ENCODE data around the gene MAP3K19. TPM values are rescaled to one million over a fixed set of nuclear protein-coding genes. Genes with fewer than 3 reads are reported as not detected.

Gene MAP3K19
- total and polyA plus RNA-seq, 2 of the 8 experiments (the other 6 are each of a cell fraction or from before 2014, with no cell fraction given), result not detected

GRCh38 chr2:134933732-134934131 lies 113.5 kb downstream of the MAP3K19 start:
- H3K23ac ChIP-seq (ENCODE audit: insufficient read length), result no peak overlapping the region
- H3K9ac ChIP-seq (replicated peaks in 1 of 4; ENCODE audit: extremely low read depth in 1 of 4, low read depth in 3 of 4, low read length in 3 of 4), result no peak overlapping the region
- no peak overlapping the region for H2BK120ac ChIP-seq (replicated peaks; ENCODE audit: low read depth, low read length)
- no peak overlapping the region for H2BK5ac ChIP-seq (ENCODE audit: low read depth, low read length)
- H4K20me1 ChIP-seq (replicated peaks in 1 of 2; ENCODE audit: control insufficient read depth in 1 of 2, insufficient read depth in 2 of 2, low read length in 2 of 2), result peaks cover 8 to 12% of the 10 kb centered on the region in 2 experiments
- no peak overlapping the region for H2BK15ac ChIP-seq (ENCODE audit: low read length)
- ChIA-PET CTCF (ENCODE audit: partially characterized antibody) (no interaction called here), POLR2A (ENCODE audit: partially characterized antibody) (no interaction called here)
- no peak overlapping the region for H3K56ac ChIP-seq (replicated peaks; ENCODE audit: insufficient read length, low read depth, low read length)
- H3K79me1 ChIP-seq (ENCODE audit: low read depth, low read length), result 0 out of 2 replicates have a peak, but pooled peaks cover 2% of the 10 kb centered on the region
- H4K5ac ChIP-seq (ENCODE audit: insufficient read length, low read depth, low read length), result no peak overlapping the region
- H3K27me3 ChIP-seq (replicated peaks in 1 of 4; ENCODE audit: control insufficient read depth in 3 of 4, extremely low read depth in 1 of 4, insufficient read depth in 3 of 4, low read length in 3 of 4), result no peaks in the 10 kb centered on the region
- no peaks in the 10 kb centered on the region for H3K9me3 ChIP-seq (ENCODE audit: insufficient read depth in 2 of 2, low read depth in 1 of 2, low read length in 1 of 2)
- no peak overlapping the region for H3K18ac ChIP-seq (ENCODE audit: extremely low read depth, low read length)
- no peaks in the 10 kb centered on the region for H3K23me2 ChIP-seq (ENCODE audit: low read depth, low read length)
- H2BK12ac ChIP-seq (ENCODE audit: low read depth, low read length), result no peak overlapping the region
- H3K79me2 ChIP-seq (ENCODE audit: control insufficient read depth in 1 of 2, insufficient read depth in 2 of 2, low read length in 2 of 2), result peaks cover 12 to 89% of the 10 kb centered on the region in 2 experiments
- no peak for DNase-seq (ENCODE audit: low read depth in 1 of 2, low spot score in 2 of 2)
- no peak overlapping the region for H2AFZ ChIP-seq (ENCODE audit: low read length)
- no peaks in the 10 kb centered on the region for H3K4me1 ChIP-seq (replicated peaks in 1 of 4; ENCODE audit: control insufficient read depth in 3 of 4, insufficient read depth in 4 of 4, low read length in 3 of 4)
- whole genome bisulfite sequencing, 2 experiments (ENCODE audit: extremely low coverage in 1 of 2, insufficient coverage in 1 of 2, insufficient read length in 1 of 2, insufficient replicate concordance in 2 of 2, low coverage in 1 of 2, low lambda C conversion rate in 2 of 2, missing lambda C conversion rate in 1 of 2), result 88% methylated on average over 1 of the region's 1 CpG; no CpG with 5 or more reads in 1 of the 2 experiments
- no peak overlapping the region for H3K4me3 ChIP-seq (ENCODE audit: extremely low read depth in 1 of 4, insufficient read depth in 2 of 4, low read depth in 3 of 4, low read length in 4 of 4)
- H3K27ac ChIP-seq (ENCODE audit: low read depth, low read length), result no peak overlapping the region
- peaks cover 7 to 29% (median 14%) of the 10 kb centered on the region in 4 experiments; a peak in 7 of 8 replicates for H3K36me3 ChIP-seq (ENCODE audit: control insufficient read depth in 2 of 4, insufficient read depth in 4 of 4, low read length in 3 of 4)
- H3K4ac ChIP-seq (replicated peaks; ENCODE audit: insufficient read length, low read depth, low read length), result no peak overlapping the region
- H2BK20ac ChIP-seq (ENCODE audit: low read length), result no peak overlapping the region
- no peak overlapping the region for H4K8ac ChIP-seq (ENCODE audit: extremely low read depth, insufficient read depth, low read length)
- no peak overlapping the region for H3K14ac ChIP-seq (ENCODE audit: insufficient read length)
- no peak overlapping the region for H2AK5ac ChIP-seq (ENCODE audit: low read depth, low read length)
- FAIRE-seq, result no peak
- H4K91ac ChIP-seq (replicated peaks; ENCODE audit: insufficient read length, low read length), result no peak overlapping the region
- H3K4me2 ChIP-seq (ENCODE audit: insufficient read depth in 1 of 2, low read depth in 2 of 2, low read length in 2 of 2), result no peak overlapping the region
- no peak for TF ChIP-seq POLR2A (IDR thresholded peaks at IDR 0.05; ENCODE audit: control extremely low read depth in 1 of 2, low read depth in 2 of 2, low read length in 2 of 2)
- no peak for TF ChIP-seq POLR2AphosphoS5 (IDR thresholded peaks at IDR 0.05; ENCODE audit: low read depth, low read length)
- TF ChIP-seq EGR1 (IDR thresholded peaks at IDR 0.05; ENCODE audit: borderline replicate concordance, low read depth, low read length), result no peak
- TF ChIP-seq TBP (IDR thresholded peaks at IDR 0.05; ENCODE audit: low read depth, low read length), result no peak
- no peak for TF ChIP-seq BRCA1 (IDR thresholded peaks at IDR 0.05; ENCODE audit: low read depth, low read length)
- TF ChIP-seq KDM5A (IDR thresholded peaks at IDR 0.05; ENCODE audit: low read length), result no peak
- TF ChIP-seq NANOG (IDR thresholded peaks at IDR 0.05; ENCODE audit: insufficient read depth, low read depth, low read length, poor library complexity, severe bottlenecking), result no peak
- TF ChIP-seq SRF (IDR thresholded peaks at IDR 0.05; ENCODE audit: low read depth, low read length), result no peak

Measured in H1 (cell line).